GM12873 (cell line): ENCODE data around the gene KCTD16.

ENCODE experiments used
- CTCF ChIP-seq: IDR thresholded peaks from 2 replicates; pipeline ENCODE4 v1.5.1; 2012; ENCODE audit warnings: low read depth, mild to moderate bottlenecking, moderate library complexity, low read length, control low read depth; ENCODE audit not compliant: insufficient read depth; ENCODE audit errors: missing control alignments

Gene KCTD16

GRCh38 chr5:144284931-144285502 is 114.3 kb downstream of the KCTD16 start:
- no peak for TF ChIP-seq CTCF

- TF ChIP-seq CTCF = no peak
These were observed 118.6 kb downstream of the KCTD16 start for GRCh38 chr5:144289277-144289676.

DNA sequence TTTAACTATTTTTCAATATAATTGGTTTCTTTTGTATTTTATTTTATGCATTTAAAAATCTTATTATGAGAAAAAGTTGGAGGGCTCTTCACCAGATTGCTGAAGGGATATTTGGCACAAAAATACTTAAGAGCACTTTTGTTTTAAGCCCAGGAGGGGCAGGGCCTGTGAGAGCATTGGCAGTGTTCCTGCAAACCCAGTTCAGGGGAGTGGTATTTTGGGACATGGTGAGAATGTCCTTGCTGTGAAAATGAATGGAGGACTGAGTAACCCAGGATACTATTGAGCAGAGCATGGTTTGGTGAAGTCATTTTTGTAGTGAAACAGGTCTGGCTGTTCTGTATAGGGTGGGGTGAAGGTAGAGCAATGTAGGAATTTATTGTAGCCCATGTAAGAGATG is 121.4 kb downstream of the KCTD16 start:
- TF ChIP-seq CTCF = no peak

DNA sequence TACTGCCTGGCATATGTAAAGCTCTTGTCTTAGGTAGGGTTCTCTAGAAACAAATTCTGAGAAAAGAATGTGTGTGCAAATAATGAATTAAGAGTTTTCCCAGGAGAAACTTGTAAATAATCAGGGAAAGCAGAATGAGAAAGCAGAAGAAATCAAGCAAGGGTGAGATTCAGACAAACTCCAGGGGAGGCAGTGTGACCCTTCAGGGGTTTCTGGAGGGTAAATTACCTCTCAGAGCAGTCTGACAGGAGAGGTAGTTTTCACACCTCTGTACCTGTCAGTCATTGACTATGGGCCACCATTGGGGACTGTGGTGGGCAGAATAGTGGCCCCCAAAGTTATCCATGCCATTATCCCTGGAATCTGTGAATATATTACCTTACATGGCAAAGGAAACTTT is 124.6 kb downstream of the KCTD16 start:
- no peak for TF ChIP-seq CTCF

- no peak for TF ChIP-seq CTCF
These were observed 126.4 kb downstream of the KCTD16 start for GRCh38 chr5:144297081-144297480.

- TF ChIP-seq CTCF = no peak
These were observed 128.0 kb downstream of the KCTD16 start for GRCh38 chr5:144298658-144299057.

DNA sequence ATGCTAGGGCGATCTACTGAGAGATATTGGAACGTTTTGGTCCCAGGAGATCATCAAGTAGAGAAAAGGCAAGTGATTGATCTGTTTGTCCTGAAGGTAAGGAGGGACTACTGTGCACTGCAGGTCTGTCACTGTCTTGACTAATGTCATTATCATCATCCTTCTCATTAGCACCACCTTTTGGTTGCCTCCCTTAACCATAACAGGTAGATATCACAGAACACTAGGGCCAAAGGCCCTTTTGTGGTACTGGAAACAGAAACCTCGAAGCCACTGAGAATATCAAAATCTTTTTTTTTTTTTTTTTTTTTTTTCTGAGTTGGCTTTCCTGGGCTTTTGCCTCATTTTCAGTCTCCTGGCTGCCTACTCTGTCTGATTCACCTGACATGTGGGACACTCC is 134.0 kb downstream of the KCTD16 start:
- no peak for TF ChIP-seq CTCF
